GM18873 (cell line): ENCODE data around the gene TLK2.
"Not testable (repeated sequence)": the region's sequence is repeated elsewhere in the genome, so short reads cannot be mapped to it uniquely, and the experiment has no call there.

ENCODE experiments used
- ATAC-seq: cut with Tn5 transposase; IDR thresholded peaks from one replicate; pipeline ENCODE4 v1.9.1; 2021; ENCODE audit warnings: mild to moderate bottlenecking, moderate library complexity, moderate number of reproducible peaks; ENCODE audit not compliant: unreplicated experiment, low FRiP score

The TLK2 gene

DNA sequence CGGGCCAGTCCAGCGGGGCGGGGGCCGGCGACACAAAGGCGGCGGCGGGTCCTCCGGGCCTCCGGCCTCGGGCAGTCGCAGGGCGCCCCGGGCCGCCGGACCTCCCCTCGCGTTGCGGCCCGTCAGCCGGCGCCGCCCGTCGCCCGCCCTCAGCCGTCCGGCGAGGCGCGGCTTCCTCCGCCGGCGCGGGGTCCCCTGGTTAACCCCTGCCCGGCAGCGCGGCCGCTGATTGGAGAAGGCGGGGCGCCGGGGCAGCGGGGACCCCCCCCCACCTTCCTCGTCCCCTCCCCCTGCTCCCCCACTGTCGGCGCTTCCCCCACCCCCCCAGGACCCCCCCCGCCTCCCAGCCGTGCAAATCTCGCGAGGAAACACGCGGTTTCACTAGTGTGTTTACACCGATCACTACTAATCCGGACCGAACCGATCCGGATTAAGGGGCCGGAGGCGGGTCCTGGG is at the start of gene TLK2:
TLK2 (plus strand) TSS at position 402 of the 456 bp plus-strand sequence. CDS start 2,301 bp downstream, outside the sequence.
- ATAC-seq = peak; percentile 39

DNA sequence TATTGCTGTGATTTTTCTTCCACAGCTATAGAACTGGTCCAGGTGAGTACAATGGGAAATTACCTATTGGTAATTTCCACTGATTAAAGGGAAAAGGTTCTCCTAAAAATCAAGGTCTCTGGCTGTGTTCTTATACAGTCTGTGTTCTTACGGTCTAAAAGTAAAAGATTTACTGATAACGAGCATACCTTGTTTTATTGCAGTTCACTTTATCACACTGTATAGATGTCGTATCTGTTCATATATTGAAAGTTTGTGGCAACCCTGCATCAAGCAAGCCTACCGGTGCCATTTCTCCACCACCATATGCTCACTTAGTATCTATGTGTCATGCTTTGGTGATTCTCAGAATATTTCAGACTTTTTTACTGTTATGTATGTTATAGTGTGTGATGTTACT is 43.4 kb upstream of the TLK2 start:
- ATAC-seq = not testable (repeated sequence)

DNA sequence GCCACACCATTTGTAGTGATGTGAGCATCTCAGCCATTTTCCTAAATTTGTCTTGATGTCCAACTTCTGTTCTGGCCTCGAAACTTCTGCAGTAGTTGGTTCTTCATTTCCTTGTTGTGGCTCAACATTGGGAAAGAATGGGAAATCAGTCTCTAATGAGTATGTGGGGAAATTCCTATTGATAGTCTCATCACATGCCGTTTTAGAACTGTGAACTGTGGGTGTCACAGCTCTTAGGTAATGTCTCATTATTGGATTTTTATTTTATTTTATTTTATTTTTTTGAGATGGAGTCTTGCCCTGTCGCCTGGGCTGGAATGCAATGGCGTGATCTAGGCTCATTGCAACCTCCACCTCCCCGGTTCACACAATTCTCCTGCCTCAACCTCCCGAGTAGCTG is 37.4 kb upstream of the TLK2 start:
- not testable (repeated sequence) for ATAC-seq

DNA sequence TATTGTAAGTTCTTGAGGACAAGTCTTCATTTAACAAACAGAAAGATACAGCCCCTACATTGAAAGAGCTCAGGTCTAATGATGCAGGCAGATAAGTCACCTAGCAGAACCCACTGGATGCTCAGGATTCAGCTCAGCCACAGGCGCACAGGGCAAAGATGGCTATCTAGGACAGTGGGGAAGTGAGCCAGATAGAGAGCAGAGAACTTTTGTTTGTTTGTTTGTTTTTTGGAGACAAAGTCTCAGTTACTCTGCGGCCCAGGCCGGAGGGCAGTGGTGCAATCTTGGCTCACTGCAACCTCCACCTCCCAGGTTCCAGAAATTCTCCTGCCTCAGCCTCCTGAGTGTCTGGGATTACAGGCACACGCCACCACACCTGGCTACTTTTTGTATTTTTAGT is 34.6 kb upstream of the TLK2 start:
- ATAC-seq = no peak

DNA sequence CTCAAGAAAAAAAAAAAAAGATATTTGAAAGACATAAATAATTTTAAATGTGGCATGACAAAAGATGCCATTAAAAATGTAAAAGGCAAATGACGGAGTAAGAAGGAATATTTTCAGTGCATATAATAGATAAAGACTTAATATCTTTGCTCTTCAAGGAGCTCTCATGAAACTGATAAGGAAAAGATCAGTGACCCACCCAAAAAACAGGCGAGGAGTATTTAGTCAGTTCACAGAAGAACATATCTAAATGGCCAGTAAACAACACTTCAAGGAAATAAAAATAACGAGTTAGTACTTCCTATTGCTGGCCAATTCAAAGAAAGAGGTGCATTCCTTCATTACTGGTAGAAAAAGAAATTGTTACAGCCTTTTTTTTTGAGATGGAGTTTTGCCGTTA is 32.8 kb upstream of the TLK2 start:
- ATAC-seq = not testable (repeated sequence)

- ATAC-seq = not testable (repeated sequence)
Measured at GRCh38 chr17:62452195-62452594, 26.4 kb upstream of the TLK2 start.

DNA sequence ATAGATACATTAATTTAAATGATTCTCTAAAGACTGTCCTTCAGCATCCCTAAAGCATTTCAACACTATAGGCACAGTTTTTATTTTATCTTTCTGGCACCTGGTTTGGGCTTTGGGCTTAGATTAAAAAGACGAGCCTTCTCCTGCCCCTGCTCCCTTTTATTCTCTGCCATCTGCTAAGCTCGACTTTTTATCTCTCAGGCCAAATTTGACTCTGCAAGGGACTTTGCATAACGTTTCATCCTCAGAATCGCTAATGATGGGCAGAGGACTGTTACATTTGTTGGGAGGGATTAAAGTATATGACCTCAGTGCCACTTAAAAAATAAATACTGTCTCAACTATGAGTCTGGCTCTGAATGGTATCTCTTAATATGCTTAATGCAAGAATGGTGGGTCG is 25.6 kb upstream of the TLK2 start:
- not testable (repeated sequence) for ATAC-seq

- peak; percentile 17 for ATAC-seq
Measured at GRCh38 chr17:62453656-62454055, 25.0 kb upstream of the TLK2 start.

- ATAC-seq = peak; percentile 43
Measured at GRCh38 chr17:62454111-62454510, 24.5 kb upstream of the TLK2 start.

GRCh38 chr17:62456016-62456415 is 22.6 kb upstream of the TLK2 start:
- ATAC-seq = no peak

- ATAC-seq = not testable (repeated sequence)
Measured at GRCh38 chr17:62458483-62458882, 20.1 kb upstream of the TLK2 start.

GRCh38 chr17:62464422-62464821 is 14.2 kb upstream of the TLK2 start:
- ATAC-seq = not testable (repeated sequence)

DNA sequence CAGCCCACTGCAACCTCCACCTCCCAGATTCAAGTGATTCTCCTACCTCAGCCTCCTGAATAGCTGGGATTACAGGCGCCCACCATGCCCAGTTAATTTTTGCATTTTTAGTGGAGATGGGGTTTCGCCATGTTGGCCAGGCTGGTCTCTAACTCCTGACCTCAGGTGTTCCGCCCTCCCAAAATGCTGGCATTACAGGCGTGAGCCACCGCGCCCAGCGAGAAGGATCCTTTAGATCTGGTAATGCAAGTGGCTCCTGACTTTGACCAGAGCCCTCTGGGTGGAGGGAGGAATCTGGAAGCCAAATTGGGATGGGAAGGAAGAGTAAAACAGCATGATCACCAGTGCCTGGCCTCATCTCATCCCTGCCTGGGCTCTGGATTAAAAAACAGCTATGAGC is 13.4 kb upstream of the TLK2 start:
- ATAC-seq = not testable (repeated sequence)

GRCh38 chr17:62470666-62471379 is 7.8 kb upstream of the TLK2 start:
- not testable (repeated sequence) for ATAC-seq

DNA sequence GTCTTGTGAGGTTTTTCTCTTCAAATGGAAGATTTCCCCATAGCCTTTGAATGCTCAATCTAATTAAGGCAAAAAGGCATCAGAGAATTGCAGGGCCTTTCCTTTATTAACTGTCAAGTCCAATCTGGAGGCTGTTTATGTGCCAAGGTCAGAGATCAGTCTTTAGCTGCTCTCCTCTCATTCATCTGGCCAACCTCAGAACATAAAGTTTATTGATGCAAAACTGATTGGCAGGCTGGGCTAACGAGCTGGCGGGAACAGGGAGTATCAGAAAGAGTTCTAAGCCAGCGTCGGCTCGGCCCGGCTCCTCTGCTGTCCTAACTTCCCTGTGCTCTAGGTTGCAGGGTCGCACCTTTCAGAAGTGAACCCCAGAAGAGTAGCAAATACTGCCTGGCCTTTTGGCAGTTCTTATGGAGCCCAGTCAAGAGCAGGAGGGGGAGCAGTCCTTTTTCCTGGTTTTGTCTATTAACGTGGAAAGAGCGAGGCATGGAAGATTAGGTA is 7.2 kb upstream of the TLK2 start:
- not testable (repeated sequence) for ATAC-seq

DNA sequence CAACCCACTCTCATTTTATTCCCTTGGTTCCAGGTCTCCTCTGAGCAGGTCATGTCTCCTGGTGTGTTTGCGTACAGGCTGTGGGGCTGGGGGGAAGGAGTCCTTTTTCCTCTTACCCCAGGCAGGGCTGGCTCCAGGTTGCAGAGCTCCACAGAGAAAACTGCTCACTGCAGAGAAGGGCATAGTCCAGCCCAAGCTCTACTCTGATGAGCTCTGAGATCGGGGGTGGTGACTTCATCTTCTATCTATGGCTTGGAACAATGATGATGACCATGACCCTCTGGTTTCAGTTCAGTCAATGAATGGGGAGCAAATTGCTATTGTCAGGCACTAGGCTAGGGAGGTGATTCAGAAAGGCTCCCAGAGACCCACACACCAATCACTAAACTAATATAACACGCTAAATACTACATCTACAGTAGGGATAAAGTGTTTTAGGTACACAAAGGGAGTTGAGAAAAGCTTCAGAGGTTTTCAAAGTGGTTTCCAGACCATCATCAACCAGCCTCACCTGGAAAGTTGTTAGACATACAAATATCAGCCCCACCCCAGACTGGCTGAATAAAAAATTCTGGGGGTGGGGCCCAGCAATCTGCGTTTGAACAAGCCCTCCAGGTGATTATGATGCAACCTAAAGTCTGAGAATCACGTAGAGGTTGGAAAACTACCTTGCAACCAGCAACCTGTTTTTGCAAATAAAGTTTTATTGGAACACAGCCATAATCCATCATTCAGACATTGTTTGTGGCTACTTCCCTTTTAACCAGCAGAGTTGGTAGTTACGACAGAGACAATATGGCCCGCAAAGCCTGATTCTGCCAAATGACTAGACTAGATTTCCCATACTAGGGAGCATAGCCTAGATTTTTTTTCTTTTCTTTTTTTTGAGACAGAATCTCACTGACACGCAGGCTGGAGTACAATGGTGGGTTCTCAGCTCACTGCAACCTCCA is 5.3 kb upstream of the TLK2 start:
- ATAC-seq = not testable (repeated sequence)

DNA sequence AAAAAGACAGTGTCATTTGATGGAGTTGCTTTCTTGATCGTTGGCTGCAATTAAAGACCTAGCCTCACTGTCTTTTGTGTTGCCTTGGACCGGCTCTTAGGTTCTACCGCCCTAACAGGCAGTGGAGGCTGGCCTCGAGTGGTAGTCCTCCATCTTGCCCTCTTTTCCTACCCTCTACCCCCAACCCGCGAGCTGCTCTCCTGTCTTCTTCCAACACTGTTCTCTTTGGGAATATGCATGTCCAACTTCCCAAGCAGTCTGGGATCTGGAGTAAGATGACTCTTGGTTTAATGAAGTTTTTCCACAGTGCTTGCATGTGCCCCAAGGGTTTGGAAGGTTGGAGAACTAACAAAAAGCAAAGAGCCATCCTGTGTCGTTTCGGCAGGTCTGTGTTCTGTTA is 1.5 kb upstream of the TLK2 start:
- not testable (repeated sequence) for ATAC-seq

- peak; percentile 17 for ATAC-seq
Measured at GRCh38 chr17:62477718-62478408, 762 bp upstream of the TLK2 start.

GRCh38 chr17:62478880-62479638 is 434 bp downstream of the TLK2 start:
- peak; percentile 29 for ATAC-seq
